ENCODE results near the gene RAD51B.

GRCh38 chr14:68341411-68342212 lies 522.0 kb downstream of the RAD51B start:
- TF ChIP-seq EZH2 (IDR thresholded peaks at IDR 0.05) = no peak
- TF ChIP-seq POLR2AphosphoS5 (IDR thresholded peaks at IDR 0.05; ENCODE audit: borderline replicate concordance, low read depth, low read length) = no peak
